NCI-H345 (cell line): ENCODE data around the gene APOH.

Experiments used
- DNase-seq: peaks from one replicate; lab custom pipeline; 2025; lab: John Stamatoyannopoulos, UW

APOH gene

GRCh38 chr17:66235377-66235994, 6.3 kb upstream of the APOH start:
- DNase-seq: no peak

- DNase-seq: no peak
These were observed 5.4 kb upstream of the APOH start for GRCh38 chr17:66234611-66235010.

GRCh38 chr17:66233023-66233753, 4.0 kb upstream of the APOH start:
- DNase-seq: no peak

GRCh38 chr17:66230922-66231591, 1.8 kb upstream of the APOH start:
- no peak for DNase-seq

- no peak for DNase-seq
These were observed 746 bp upstream of the APOH start for GRCh38 chr17:66229783-66230538.

- DNase-seq: no peak
These were observed 1.8 kb downstream of the APOH start for GRCh38 chr17:66227212-66228045.

GRCh38 chr17:66222798-66223350, 6.3 kb downstream of the APOH start:
- no peak for DNase-seq

GRCh38 chr17:66221755-66222530, 7.3 kb downstream of the APOH start:
- no peak for DNase-seq

- no peak for DNase-seq
These were observed 7.9 kb downstream of the APOH start for GRCh38 chr17:66221343-66221742.

GRCh38 chr17:66220079-66220835, 9.0 kb downstream of the APOH start:
- DNase-seq: no peak

GRCh38 chr17:66215529-66215911, 13.7 kb downstream of the APOH start:
- no peak for DNase-seq

GRCh38 chr17:66214884-66215528, 14.2 kb downstream of the APOH start:
- DNase-seq: peak; percentile 10

GRCh38 chr17:66211047-66211810, 18.0 kb downstream of the APOH start:
- no peak for DNase-seq

GRCh38 chr17:66210208-66210574, 19.0 kb downstream of the APOH start:
- DNase-seq: no peak

GRCh38 chr17:66207936-66208335, 21.3 kb downstream of the APOH start:
- no peak for DNase-seq

GRCh38 chr17:66203274-66204015, 25.8 kb downstream of the APOH start:
- DNase-seq: no peak

GRCh38 chr17:66200685-66201092, 28.5 kb downstream of the APOH start:
- DNase-seq: peak; percentile 50

GRCh38 chr17:66198242-66198641, 31.0 kb downstream of the APOH start:
- DNase-seq: no peak
